H9 (cell line): ENCODE measurements around the gene LEMD3. TPM values are rescaled to one million over a fixed set of nuclear protein-coding genes. Genes with fewer than 3 reads are reported as not detected.

Experiments
- DNase-seq: peaks from one replicate; pipeline ENCODE4 v3.0.0-alpha.2; 2017
- H2AFZ ChIP-seq: one replicate; pipeline ENCODE4 v1.6.1; 2013; ENCODE audit warnings: mild to moderate bottlenecking, low read length, control low read depth, moderate library complexity
- H2AK5ac ChIP-seq: 2 replicates; pipeline ENCODE4 v1.6.1; 2013; ENCODE audit warnings: low read length, control low read depth, mixed read lengths; ENCODE audit not compliant: insufficient read length
- H2BK120ac ChIP-seq: one replicate; pipeline ENCODE4 v1.6.1; 2013; ENCODE audit warnings: low read depth, mild to moderate bottlenecking, low read length, control low read depth, inconsistent platforms; ENCODE audit not compliant: poor library complexity, severe bottlenecking
- H2BK12ac ChIP-seq: 2 replicates; pipeline ENCODE4 v1.6.1; 2013; ENCODE audit warnings: low read length, control low read depth, mixed read lengths, low read depth; ENCODE audit not compliant: insufficient read length
- H2BK15ac ChIP-seq: 2 replicates; pipeline ENCODE4 v1.6.1; 2013; ENCODE audit warnings: low read depth, low read length, control low read depth
- H2BK20ac ChIP-seq: one replicate; pipeline ENCODE4 v1.6.1; 2013; ENCODE audit warnings: low read depth, mild to moderate bottlenecking, low read length, control low read depth, inconsistent platforms; ENCODE audit not compliant: poor library complexity, severe bottlenecking
- H2BK5ac ChIP-seq: 2 replicates; pipeline ENCODE4 v1.6.1; 2013; ENCODE audit warnings: low read length, control low read depth, mixed read lengths; ENCODE audit not compliant: insufficient read length
- H3K14ac ChIP-seq: 2 replicates; pipeline ENCODE4 v1.6.1; 2013; ENCODE audit warnings: low read length, control low read depth; ENCODE audit not compliant: insufficient read depth
- H3K18ac ChIP-seq: 2 replicates; pipeline ENCODE4 v1.6.1; 2013; ENCODE audit warnings: low read depth, mild to moderate bottlenecking, mixed read lengths, low read length, control low read depth; ENCODE audit not compliant: insufficient read length
- H3K23ac ChIP-seq: 2 replicates; pipeline ENCODE4 v1.6.1; 2013; ENCODE audit warnings: low read length, control low read depth, mixed read lengths, low read depth; ENCODE audit not compliant: insufficient read length
- H3K23me2 ChIP-seq: 2 replicates; pipeline ENCODE4 v1.6.1; 2013; ENCODE audit warnings: low read depth, mild to moderate bottlenecking, mixed read lengths, low read length, control low read depth; ENCODE audit not compliant: insufficient read length, poor library complexity, severe bottlenecking
- H3K27ac ChIP-seq: 2 replicates; pipeline ENCODE4 v1.5.1; 2013; ENCODE audit warnings: low read length, control low read depth, mixed read lengths, low read depth; ENCODE audit not compliant: insufficient read length
- H3K27me3 ChIP-seq: 2 replicates; pipeline ENCODE4 v1.6.1; 2013; ENCODE audit warnings: low read length, control low read depth, inconsistent platforms; ENCODE audit not compliant: insufficient read depth
- H3K4ac ChIP-seq: 2 replicates; pipeline ENCODE4 v1.6.1; 2013; ENCODE audit warnings: low read depth, mild to moderate bottlenecking, control low read depth, inconsistent platforms, low read length, moderate library complexity
- H3K4me1 ChIP-seq: 2 replicates; pipeline ENCODE4 v1.6.1; 2013; ENCODE audit warnings: low read length, control low read depth, inconsistent platforms; ENCODE audit not compliant: insufficient read depth
- H3K4me2 ChIP-seq: 2 replicates; pipeline ENCODE4 v1.6.1; 2013; ENCODE audit warnings: low read length, control low read depth, mixed read lengths; ENCODE audit not compliant: insufficient read length, insufficient read depth
- H3K56ac ChIP-seq: 2 replicates; pipeline ENCODE4 v1.6.1; 2013; ENCODE audit warnings: low read depth, mild to moderate bottlenecking, mixed read lengths, low read length, control low read depth; ENCODE audit not compliant: insufficient read length
- H3K79me1 ChIP-seq: 2 replicates; pipeline ENCODE4 v1.6.1; 2013; ENCODE audit warnings: low read depth, mild to moderate bottlenecking, moderate library complexity, low read length, control low read depth, inconsistent platforms; ENCODE audit not compliant: insufficient read depth, poor library complexity, severe bottlenecking
- H3K79me2 ChIP-seq: 2 replicates; pipeline ENCODE4 v1.6.1; 2013; ENCODE audit warnings: low read length, control low read depth, inconsistent platforms; ENCODE audit not compliant: insufficient read depth
- H3K9ac ChIP-seq: 2 replicates; pipeline ENCODE4 v1.6.1; 2013; ENCODE audit warnings: low read length, control low read depth, mixed read lengths; ENCODE audit not compliant: insufficient read length; ENCODE audit errors: extremely low read depth
- H3K9me3 ChIP-seq: one replicate; pipeline ENCODE4 v1.6.1; 2013; ENCODE audit warnings: low read depth, low read length, inconsistent platforms; ENCODE audit not compliant: control insufficient read depth
- H3T11ph ChIP-seq: one replicate; pipeline ENCODE4 v1.6.1; 2013; ENCODE audit warnings: mild to moderate bottlenecking, low read length, control low read depth, inconsistent platforms
- H4K20me1 ChIP-seq: one replicate; pipeline ENCODE4 v1.6.1; 2013; ENCODE audit not compliant: control insufficient read depth, insufficient read length, insufficient read depth
- H4K5ac ChIP-seq: 2 replicates; pipeline ENCODE4 v1.6.1; 2013; ENCODE audit warnings: low read depth, mild to moderate bottlenecking, mixed read lengths, low read length, control low read depth; ENCODE audit not compliant: insufficient read length
- H4K8ac ChIP-seq: replicated peaks from 2 replicates; pipeline ENCODE4 v1.6.1; 2013; ENCODE audit warnings: low read length, control low read depth, mixed read lengths, low read depth; ENCODE audit not compliant: insufficient read length
- H4K91ac ChIP-seq: 2 replicates; pipeline ENCODE4 v1.6.1; 2013; ENCODE audit warnings: low read depth, mild to moderate bottlenecking, moderate library complexity, mixed read lengths, low read length, control low read depth; ENCODE audit not compliant: insufficient read length
- H3K27ac Mint-ChIP-seq, 3 experiments: 2 replicates in 2 of 3; 3 replicates in 1 of 3; pipeline ENCODE4 v1.8.0; 2020 to 2021; ENCODE audit warnings: mixed read lengths in 3 of 3, mild to moderate bottlenecking in 1 of 3, moderate library complexity in 1 of 3
- H3K27me3 Mint-ChIP-seq: 2 replicates; pipeline ENCODE4 v1.8.0; 2021; ENCODE audit warnings: low read depth, mild to moderate bottlenecking, moderate library complexity, mixed read lengths
- H3K36me3 Mint-ChIP-seq, 3 experiments: 2 replicates in 2 of 3; 3 replicates in 1 of 3; pipeline ENCODE4 v1.8.0; 2020 to 2021; ENCODE audit warnings: low read depth in 3 of 3, mixed read lengths in 3 of 3; ENCODE audit not compliant: insufficient read depth in 1 of 3
- H3K4me1 Mint-ChIP-seq, 2 experiments: 2 replicates each; pipeline ENCODE4 v1.8.0; 2020; ENCODE audit warnings: mixed read lengths in 2 of 2
- H3K4me3 Mint-ChIP-seq, 2 experiments: 2 replicates in 1 of 2; 3 replicates in 1 of 2; pipeline ENCODE4 v1.8.0; 2020 to 2021; ENCODE audit warnings: mild to moderate bottlenecking in 2 of 2, mixed read lengths in 2 of 2, moderate library complexity in 1 of 2
- H3K9me3 Mint-ChIP-seq, 2 experiments: 2 replicates in 1 of 2; 3 replicates in 1 of 2; pipeline ENCODE4 v1.8.0; 2020; ENCODE audit warnings: mild to moderate bottlenecking in 2 of 2, mixed read lengths in 2 of 2, moderate library complexity in 1 of 2
- CTCF ChIP-seq: fragments of 200-600 bp; sonication (generic); conservative IDR thresholded peaks from 3 replicates; pipeline ENCODE4 v1.8.0; 2021; ENCODE audit warnings: antibody characterized with exemption, mild to moderate bottlenecking
- WGBS: extraction: QIAGEN DNeasy Blood & Tissue Kit; methylation state at CpG from one replicate; pipeline ENCODE4 v1.1.7; 2013; ENCODE audit warnings: missing lambda C conversion rate, low lambda C conversion rate, mixed read lengths; ENCODE audit not compliant: insufficient read length; ENCODE audit errors: extremely low coverage; 5-methylcytosine and 5-hydroxymethylcytosine counted together
- total RNA-seq: library from RNA; stranded (reverse); gene quantifications from 2 replicates; pipeline ENCODE4 v1.2.1, GENCODE V29; 2021

LEMD3 gene
- total RNA-seq, 1 experiment from 2014 or later: 38.1 TPM

GRCh38 chr12:65294641-65295262, 125.4 kb downstream of the LEMD3 start:
- H4K91ac ChIP-seq: no peak overlapping the region
- H2BK5ac ChIP-seq: no peak overlapping the region
- no peaks in the 10 kb centered on the region for H3K79me1 ChIP-seq
- no peaks in the 10 kb centered on the region for H4K20me1 ChIP-seq
- no peaks in the 10 kb centered on the region for H3K9me3 Mint-ChIP-seq
- H2BK12ac ChIP-seq: no peak overlapping the region
- DNase-seq: no peak
- H3K4me3 Mint-ChIP-seq: no peak overlapping the region
- no peak overlapping the region for H2BK120ac ChIP-seq
- TF ChIP-seq CTCF: no peak
- H3K56ac ChIP-seq: no peak overlapping the region
- no peak overlapping the region for H3K23ac ChIP-seq
- H3K18ac ChIP-seq: no peak overlapping the region
- no peak overlapping the region for H2BK20ac ChIP-seq
- no peak overlapping the region for H4K8ac ChIP-seq
- H3K4ac ChIP-seq: no peak overlapping the region
- H3K23me2 ChIP-seq: no peaks in the 10 kb centered on the region
- no peak overlapping the region for H3K14ac ChIP-seq
- H3K27ac ChIP-seq: no peak overlapping the region
- H2AK5ac ChIP-seq: no peak overlapping the region
- no peaks in the 10 kb centered on the region for H3K4me1 Mint-ChIP-seq
- H3K4me1 ChIP-seq: no peaks in the 10 kb centered on the region
- no peaks in the 10 kb centered on the region; the same call in 1 of the 2 replicates for H3K27me3 Mint-ChIP-seq
- no peak overlapping the region for H2BK15ac ChIP-seq
- no peak overlapping the region for H3K27ac Mint-ChIP-seq
- no peaks in the 10 kb centered on the region for H3K9me3 ChIP-seq
- no peak overlapping the region for H4K5ac ChIP-seq
- H3K4me2 ChIP-seq: no peak overlapping the region
- H3K36me3 Mint-ChIP-seq: no peaks in the 10 kb centered on the region
- no peaks in the 10 kb centered on the region for H3K27me3 ChIP-seq
- H3T11ph ChIP-seq: no peak overlapping the region
- H3K9ac ChIP-seq: no peak overlapping the region
- H2AFZ ChIP-seq: no peak overlapping the region
- no peaks in the 10 kb centered on the region for H3K79me2 ChIP-seq
- no CpG with 5 or more reads among the region's 4 CpGs for WGBS
